ENCODE data around the gene E2F4.

The E2F4 gene

GRCh38 chr16:67157892-67158635 is 33.9 kb upstream of the E2F4 start:
- DNase-seq (ENCODE audit: low spot score): no peak

- DNase-seq (ENCODE audit: low spot score): peak; percentile 69
Observed at GRCh38 chr16:67158637-67159600, 33.0 kb upstream of the E2F4 start.

- DNase-seq (ENCODE audit: low spot score): no peak
Observed at GRCh38 chr16:67161595-67162058, 30.3 kb upstream of the E2F4 start.

- DNase-seq (ENCODE audit: low spot score): no peak
Observed at GRCh38 chr16:67162506-67163163, 29.3 kb upstream of the E2F4 start.

GRCh38 chr16:67163164-67163998 is 28.6 kb upstream of the E2F4 start:
- peak; percentile 42 for DNase-seq (ENCODE audit: low spot score)

GRCh38 chr16:67163999-67164558 is 27.9 kb upstream of the E2F4 start:
- DNase-seq (ENCODE audit: low spot score): no peak

GRCh38 chr16:67164599-67165061 is 27.3 kb upstream of the E2F4 start, which contains the start of gene HSF4:
TSS of gene HSF4 (plus strand) at chr16:67164745. CDS start at chr16:67164812, 67 bp downstream.
- DNase-seq (ENCODE audit: low spot score): no peak

- DNase-seq (ENCODE audit: low spot score): no peak
Observed at GRCh38 chr16:67165121-67166078, 26.6 kb upstream of the E2F4 start.

- DNase-seq (ENCODE audit: low spot score): no peak
Observed at GRCh38 chr16:67166110-67166547, 25.8 kb upstream of the E2F4 start.

- no peak for DNase-seq (ENCODE audit: low spot score)
Observed at GRCh38 chr16:67166598-67167168, 25.3 kb upstream of the E2F4 start.

GRCh38 chr16:67167588-67167987 is 24.4 kb upstream of the E2F4 start:
- DNase-seq (ENCODE audit: low spot score): no peak

- DNase-seq (ENCODE audit: low spot score): no peak
Observed at GRCh38 chr16:67169011-67169451, 22.9 kb upstream of the E2F4 start.

- no peak for DNase-seq (ENCODE audit: low spot score)
Observed at GRCh38 chr16:67169642-67170167, 22.2 kb upstream of the E2F4 start.

- DNase-seq (ENCODE audit: low spot score): no peak
Observed at GRCh38 chr16:67170168-67170948, 21.6 kb upstream of the E2F4 start, which contains the start of gene NOL3. TSS of gene NOL3 (plus strand) at chr16:67170538.

GRCh38 chr16:67170949-67171649 is 20.9 kb upstream of the E2F4 start:
- DNase-seq (ENCODE audit: low spot score): no peak

- DNase-seq (ENCODE audit: low spot score): no peak
Observed at GRCh38 chr16:67173323-67173722, 18.6 kb upstream of the E2F4 start.

Measured in germinal center (tissue), 1 donor.